Endodermal cell (in vitro differentiated cells): Measurements from ENCODE around the gene NDNF. TPM values are rescaled to one million over a fixed set of nuclear protein-coding genes. Genes with fewer than 3 reads are reported as not detected.

Source experiments
- DNase-seq: peaks from one replicate; pipeline ENCODE4 v3.0.0-alpha.2; 2017
- H3K27ac ChIP-seq: 2 replicates; pipeline ENCODE4 v1.5.1; 2013; ENCODE audit warnings: mild to moderate bottlenecking, low read depth, low read length, moderate library complexity
- H3K27me3 ChIP-seq: 2 replicates; pipeline ENCODE4 v1.6.1; 2013; ENCODE audit warnings: mild to moderate bottlenecking, low read length, moderate library complexity; ENCODE audit not compliant: insufficient read depth, control insufficient read depth, poor library complexity, severe bottlenecking
- H3K36me3 ChIP-seq: 2 replicates; pipeline ENCODE4 v1.7.0; 2013; ENCODE audit warnings: mild to moderate bottlenecking, low read length, moderate library complexity; ENCODE audit not compliant: control insufficient read depth, insufficient read depth
- H3K4me1 ChIP-seq: one replicate; pipeline ENCODE4 v1.7.0; 2013; ENCODE audit warnings: low read length; ENCODE audit not compliant: control insufficient read depth, insufficient read depth
- H3K4me3 ChIP-seq: 2 replicates; pipeline ENCODE4 v1.5.1; 2013; ENCODE audit warnings: mild to moderate bottlenecking, low read length, moderate library complexity
- H3K9ac ChIP-seq: 2 replicates; pipeline ENCODE4 v1.6.1; 2013; ENCODE audit warnings: mild to moderate bottlenecking, low read length, moderate library complexity; ENCODE audit not compliant: poor library complexity, severe bottlenecking; ENCODE audit errors: extremely low read depth
- H3K9me3 ChIP-seq: 2 replicates; pipeline ENCODE4 v1.6.1; 2013; ENCODE audit warnings: mild to moderate bottlenecking, low read length, moderate library complexity; ENCODE audit not compliant: control insufficient read depth
- H3K27ac Mint-ChIP-seq: 2 replicates; pipeline ENCODE4 v1.8.0; 2020; ENCODE audit warnings: mixed read lengths
- H3K27me3 Mint-ChIP-seq: 2 replicates; pipeline ENCODE4 v1.8.0; 2021; ENCODE audit warnings: mild to moderate bottlenecking, mixed read lengths; ENCODE audit not compliant: insufficient read depth
- H3K36me3 Mint-ChIP-seq: 2 replicates; pipeline ENCODE4 v1.8.0; 2020; ENCODE audit warnings: low read depth, mixed read lengths
- H3K4me1 Mint-ChIP-seq: 2 replicates; pipeline ENCODE4 v1.8.0; 2020; ENCODE audit warnings: mixed read lengths
- H3K4me3 Mint-ChIP-seq: 2 replicates; pipeline ENCODE4 v1.8.0; 2020; ENCODE audit warnings: mild to moderate bottlenecking, moderate library complexity, mixed read lengths
- H3K9me3 Mint-ChIP-seq: 2 replicates; pipeline ENCODE4 v1.8.0; 2020; ENCODE audit warnings: mild to moderate bottlenecking, mixed read lengths
- CTCF ChIP-seq: fragments of 200-600 bp; sonication (generic); conservative IDR thresholded peaks from 2 replicates; pipeline ENCODE4 v1.5.0; 2021; ENCODE audit warnings: antibody characterized with exemption, mild to moderate bottlenecking
- WGBS, 2 experiments: methylation state at CpG; one replicate each; pipeline versions ENCODE4 v1.1.5 to v1.1.7; 2013; ENCODE audit warnings: missing lambda C conversion rate in 2 of 2, mixed read lengths in 1 of 2; ENCODE audit not compliant: insufficient coverage in 1 of 2, insufficient read length in 1 of 2; 5-methylcytosine and 5-hydroxymethylcytosine counted together
- total RNA-seq, 2 donors: library from RNA; stranded (reverse); fragmentation: NEBNext Ultra II Directional in 1 of 2; extraction: Animal tissue kit (Norgen Biotek cat#: 25700) in 1 of 2; gene quantifications; 2 replicates in 1 of 2; 3 replicates in 1 of 2; pipeline ENCODE4 v1.2.1, GENCODE V29; 2021

The NDNF gene
- total RNA-seq, 2 donors from 2014 or later: 2.4 to 3.6 TPM

- Histone ChIP-seq H3K27me3 (no peaks in the 10 kb centered on the region), H3K9ac (no peak overlapping the region), H3K9me3 (no peaks in the 10 kb centered on the region), H3K4me1 (no peaks in the 10 kb centered on the region), H3K27ac (no peak overlapping the region), H3K36me3 (no peaks in the 10 kb centered on the region), H3K4me3 (no peak overlapping the region)
- Mint-ChIP-seq H3K4me3 (no peak overlapping the region), H3K27ac (no peak overlapping the region), H3K27me3 (no peaks in the 10 kb centered on the region), H3K4me1 (peaks cover 16% of the 10 kb centered on the region), H3K9me3 (no peaks in the 10 kb centered on the region), H3K36me3 (no peaks in the 10 kb centered on the region)
- no peak for DNase-seq
- TF ChIP-seq CTCF: no peak
- 91 to 100% methylated on average over 1 of the region's 1 CpG for WGBS, 2 experiments
Observed at GRCh38 chr4:121014544-121014943, 57.8 kb downstream of the NDNF start.

GRCh38 chr4:121011780-121012340, 60.5 kb downstream of the NDNF start:
- no peak for DNase-seq
- Histone ChIP-seq H3K9me3 (no peaks in the 10 kb centered on the region), H3K27me3 (no peaks in the 10 kb centered on the region), H3K27ac (no peak overlapping the region), H3K4me1 (no peaks in the 10 kb centered on the region), H3K4me3 (no peak overlapping the region), H3K9ac (no peak overlapping the region), H3K36me3 (no peaks in the 10 kb centered on the region)
- Mint-ChIP-seq H3K4me1 (peaks cover 16% of the 10 kb centered on the region), H3K27me3 (no peaks in the 10 kb centered on the region), H3K27ac (no peak overlapping the region), H3K9me3 (no peaks in the 10 kb centered on the region), H3K4me3 (no peak overlapping the region), H3K36me3 (no peaks in the 10 kb centered on the region)
- no peak for TF ChIP-seq CTCF
- 100% methylated on average over 1 of the region's 1 CpG; no CpG with 5 or more reads in 1 of the 2 experiments for WGBS, 2 experiments

GRCh38 chr4:121011138-121011537, 61.2 kb downstream of the NDNF start:
- no peaks in the 10 kb centered on the region for H3K36me3 Mint-ChIP-seq

More at GRCh38 chr4:121011138-121011537, 61.2 kb downstream of the NDNF start:
- H3K9me3 Mint-ChIP-seq: no peaks in the 10 kb centered on the region
- Histone ChIP-seq H3K9me3 (no peaks in the 10 kb centered on the region), H3K27ac (no peak overlapping the region), H3K27me3 (no peaks in the 10 kb centered on the region), H3K9ac (no peak overlapping the region), H3K4me1 (no peaks in the 10 kb centered on the region), H3K36me3 (no peaks in the 10 kb centered on the region), H3K4me3 (no peak overlapping the region)
- H3K27me3 Mint-ChIP-seq: no peaks in the 10 kb centered on the region
- peaks cover 17% of the 10 kb centered on the region for H3K4me1 Mint-ChIP-seq
- no peak overlapping the region for H3K4me3 Mint-ChIP-seq
- WGBS, 2 experiments: 70 to 80% methylated on average over 1 to 2 of the region's 2 CpGs
- no peak for TF ChIP-seq CTCF
- DNase-seq: no peak
- H3K27ac Mint-ChIP-seq: no peak overlapping the region
